CD4-positive, alpha-beta T cell (primary cell): ENCODE data around the gene SLC9A2. TPM values are rescaled to one million over a fixed set of nuclear protein-coding genes. Genes with fewer than 3 reads are reported as not detected.
A peak's percentile ranks its signal among the peaks of the same experiment; 100 is the strongest.

Experiments
- ATAC-seq: fragments of 200-7000 bp; cut with Tn5 transposase; one replicate; pipeline ENCODE4 v1.10.0; 2022; ENCODE audit warnings: mild to moderate bottlenecking; ENCODE audit not compliant: poor library complexity
- CTCF ChIA-PET: fragments of 350-600 bp; sonication (Branson Sonifier 250); formaldehyde crosslinking; loops from one replicate; lab custom pipeline; 2021; ENCODE audit warnings: antibody characterized with exemption, inconsistent platforms; lab: Charles Lee
- POLR2A ChIA-PET: fragments of 350-600 bp; sonication (Branson Sonifier 250); formaldehyde crosslinking; loops from one replicate; lab custom pipeline; 2021; ENCODE audit warnings: antibody characterized with exemption, inconsistent platforms; lab: Charles Lee
- DNase-seq, 14 experiments: peaks; one replicate each; pipeline ENCODE4 v3.0.0-alpha.2; 2013 to 2020; ENCODE audit warnings: mixed read lengths in 2 of 14
- H3K27ac ChIP-seq, 2 donors: one replicate each; pipeline versions ENCODE4 v1.5.1 to v1.7.0; 2013; ENCODE audit warnings: low read length in 2 of 2, low read depth in 1 of 2, mild to moderate bottlenecking in 1 of 2
- H3K27me3 ChIP-seq, 2 experiments: 1 replicate in 1 of 2; 2 replicates in 1 of 2; pipeline versions ENCODE4 v1.6.1 to v1.7.0; 2013; ENCODE audit warnings: low read length in 2 of 2, control low read depth in 1 of 2, mild to moderate bottlenecking in 1 of 2, moderate library complexity in 1 of 2; ENCODE audit not compliant: insufficient read depth in 2 of 2, control insufficient read depth in 1 of 2
- H3K36me3 ChIP-seq: one replicate; pipeline ENCODE4 v1.6.1; 2013; ENCODE audit warnings: low read length, control low read depth; ENCODE audit not compliant: insufficient read depth
- H3K4me1 ChIP-seq: one replicate; pipeline ENCODE4 v1.6.1; 2013; ENCODE audit warnings: low read length, control low read depth; ENCODE audit not compliant: insufficient read depth
- H3K4me3 ChIP-seq: one replicate; pipeline ENCODE4 v1.5.1; 2013; ENCODE audit warnings: mild to moderate bottlenecking, low read length, moderate library complexity
- H3K9me3 ChIP-seq, 2 experiments: 1 replicate in 1 of 2; 2 replicates in 1 of 2; pipeline versions ENCODE4 v1.6.1 to v1.7.0; 2013; ENCODE audit warnings: low read length in 2 of 2, mild to moderate bottlenecking in 2 of 2, control low read depth in 1 of 2, moderate library complexity in 1 of 2; ENCODE audit not compliant: control insufficient read depth in 1 of 2, insufficient read depth in 1 of 2
- H3K27ac Mint-ChIP-seq: one replicate; pipeline ENCODE4 v1.8.0; 2020; ENCODE audit warnings: mixed read lengths
- H3K27me3 Mint-ChIP-seq: one replicate; pipeline ENCODE4 v1.8.0; 2021; ENCODE audit warnings: mixed read lengths
- H3K36me3 Mint-ChIP-seq: one replicate; pipeline ENCODE4 v1.8.0; 2021; ENCODE audit warnings: low read depth, mixed read lengths
- H3K4me1 Mint-ChIP-seq: one replicate; pipeline ENCODE4 v1.8.0; 2021; ENCODE audit warnings: low read depth, mixed read lengths
- H3K4me3 Mint-ChIP-seq: one replicate; pipeline ENCODE4 v1.8.0; 2020; ENCODE audit warnings: mild to moderate bottlenecking, mixed read lengths
- H3K9me3 Mint-ChIP-seq: one replicate; pipeline ENCODE4 v1.8.0; 2020; ENCODE audit warnings: mixed read lengths
- intact Hi-C, 2 experiments: fragments of 100-400 bp; cut with DNase I in 1 of 2; cut with micrococcal nuclease in 1 of 2; formaldehyde crosslinking; loops; one replicate each; pipeline versions ENCODE4 v1.15.1 to v1.9.0; 2023 to 2025; cut with DNase I, micrococcal nuclease
- total RNA-seq, 174 experiments: library from RNA in 2 of 174; stranded (reverse) in 2 of 174; gene quantifications; one replicate each; pipeline ENCODE4 v1.2.3 and lab custom pipeline; 2021 to 2026
- TF ChIP-seq, protein P1 (sequence below): fragments of 200-600 bp; IDR thresholded peaks from one replicate; pipeline ENCODE4 v1.8.0; 2022; ENCODE audit warnings: antibody characterized with exemption, mild to moderate bottlenecking

Gene SLC9A2
- total RNA-seq, 2 experiments from 2014 or later, result not detected

DNA sequence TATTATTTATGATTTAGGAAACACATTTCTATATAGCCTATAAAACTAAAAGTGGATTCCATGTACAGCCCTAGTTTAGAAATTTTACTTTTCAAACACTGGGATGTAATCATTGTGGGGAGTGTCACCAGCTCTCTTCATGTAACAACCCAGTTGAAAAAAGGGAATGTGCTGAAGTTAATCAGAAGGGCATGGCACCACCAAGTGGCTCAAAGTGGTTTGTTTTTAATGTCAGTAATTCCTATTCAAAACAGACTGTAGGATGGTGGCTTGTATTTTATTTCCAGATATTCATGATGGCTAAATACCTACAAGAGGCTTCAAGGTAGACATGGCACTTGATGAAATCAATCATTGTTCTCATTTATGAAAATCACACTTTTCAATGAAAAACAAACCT, 84.4 kb downstream of the SLC9A2 start:
- ChIA-PET CTCF (no interaction called here), POLR2A (no interaction called here)
- intact Hi-C loops, result loop anchor here (1.0 to 10.0 kb wide), 6 partner anchors 86 to 231 kb away; partner anchors contain the start of genes SLC9A2 (in 2 of the 2) and SLC9A4 (in 2 of the 2)
- Histone ChIP-seq H3K4me3 (no peak overlapping the region), H3K27me3 (no peaks in the 10 kb centered on the region), H3K9me3 (no peaks in the 10 kb centered on the region), H3K4me1 (no peaks in the 10 kb centered on the region), H3K36me3 (no peaks in the 10 kb centered on the region), H3K27ac (no peak overlapping the region)
- Mint-ChIP-seq H3K9me3 (no peaks in the 10 kb centered on the region), H3K4me1 (no peaks in the 10 kb centered on the region), H3K4me3 (no peak overlapping the region), H3K27me3 (no peaks in the 10 kb centered on the region), H3K36me3 (no peaks in the 10 kb centered on the region), H3K27ac (no peak overlapping the region)
- peak; percentile 24 for ATAC-seq
- TF ChIP-seq, protein P1, sequence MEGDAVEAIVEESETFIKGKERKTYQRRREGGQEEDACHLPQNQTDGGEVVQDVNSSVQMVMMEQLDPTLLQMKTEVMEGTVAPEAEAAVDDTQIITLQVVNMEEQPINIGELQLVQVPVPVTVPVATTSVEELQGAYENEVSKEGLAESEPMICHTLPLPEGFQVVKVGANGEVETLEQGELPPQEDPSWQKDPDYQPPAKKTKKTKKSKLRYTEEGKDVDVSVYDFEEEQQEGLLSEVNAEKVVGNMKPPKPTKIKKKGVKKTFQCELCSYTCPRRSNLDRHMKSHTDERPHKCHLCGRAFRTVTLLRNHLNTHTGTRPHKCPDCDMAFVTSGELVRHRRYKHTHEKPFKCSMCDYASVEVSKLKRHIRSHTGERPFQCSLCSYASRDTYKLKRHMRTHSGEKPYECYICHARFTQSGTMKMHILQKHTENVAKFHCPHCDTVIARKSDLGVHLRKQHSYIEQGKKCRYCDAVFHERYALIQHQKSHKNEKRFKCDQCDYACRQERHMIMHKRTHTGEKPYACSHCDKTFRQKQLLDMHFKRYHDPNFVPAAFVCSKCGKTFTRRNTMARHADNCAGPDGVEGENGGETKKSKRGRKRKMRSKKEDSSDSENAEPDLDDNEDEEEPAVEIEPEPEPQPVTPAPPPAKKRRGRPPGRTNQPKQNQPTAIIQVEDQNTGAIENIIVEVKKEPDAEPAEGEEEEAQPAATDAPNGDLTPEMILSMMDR, result peak; percentile 47
- peak in 1 of 14 experiments; percentile 17 for DNase-seq

DNA sequence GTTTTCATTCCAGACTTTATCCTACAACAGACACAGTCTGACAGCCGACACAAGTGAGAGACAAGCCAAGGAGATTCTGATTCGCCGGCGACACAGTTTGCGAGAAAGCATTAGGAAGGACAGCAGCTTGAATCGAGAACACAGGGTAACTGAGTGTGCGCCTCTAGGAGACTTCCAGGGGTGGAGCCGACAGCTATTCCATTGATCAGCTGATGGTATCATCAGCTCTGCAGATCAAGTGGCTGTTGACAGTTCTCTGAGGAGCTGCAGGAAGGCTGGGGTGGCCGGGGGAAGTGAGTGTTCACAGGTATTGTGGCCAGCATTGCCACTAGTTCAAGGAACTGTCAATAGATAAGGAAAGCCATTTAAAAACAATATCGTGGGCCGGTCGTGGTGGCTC, 85.2 kb downstream of the SLC9A2 start:
- no peaks in the 10 kb centered on the region for H3K4me1 Mint-ChIP-seq
- ATAC-seq, result no peak

DNA sequence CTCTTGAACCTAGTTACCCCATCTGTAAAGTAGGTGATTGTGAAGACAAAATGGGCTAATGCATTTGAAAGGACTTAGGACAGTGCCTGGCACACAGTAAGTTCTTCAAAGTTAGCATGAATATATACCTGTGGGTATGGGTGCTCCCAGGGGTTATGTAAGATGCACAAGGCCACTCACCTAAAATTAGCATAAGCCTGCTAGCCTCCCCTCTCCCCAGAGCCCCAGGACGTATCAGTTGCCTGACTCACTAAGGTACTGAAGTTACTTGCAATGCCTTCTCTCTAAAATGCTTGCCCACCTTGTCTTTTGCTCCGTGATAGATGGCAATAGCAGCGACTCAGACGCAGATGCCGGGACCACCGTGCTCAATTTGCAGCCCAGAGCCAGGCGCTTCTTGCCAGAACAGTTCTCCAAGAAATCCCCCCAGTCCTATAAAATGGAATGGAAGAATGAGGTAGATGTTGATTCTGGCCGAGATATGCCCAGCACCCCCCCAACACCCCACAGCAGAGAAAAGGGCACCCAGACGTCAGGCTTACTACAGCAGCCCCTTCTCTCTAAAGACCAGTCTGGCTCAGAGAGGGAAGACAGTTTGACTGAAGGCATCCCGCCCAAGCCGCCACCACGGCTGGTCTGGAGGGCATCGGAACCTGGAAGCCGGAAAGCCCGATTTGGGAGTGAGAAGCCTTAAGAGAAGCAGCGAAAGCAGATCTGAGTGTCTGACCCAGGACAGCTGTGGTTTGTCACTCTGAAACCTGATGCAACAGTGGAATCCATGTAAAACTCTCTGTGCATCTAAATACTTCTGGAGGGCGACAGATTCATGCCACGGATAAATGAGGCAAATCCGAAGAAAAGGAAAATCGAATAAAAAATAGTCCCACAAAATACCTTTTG, 88.7 kb downstream of the SLC9A2 start:
- DNase-seq (no peak), ATAC-seq (no peak)
- Histone ChIP-seq H3K4me1 (no peaks in the 10 kb centered on the region), H3K27ac (no peak overlapping the region), H3K4me3 (no peak overlapping the region), H3K9me3 (no peaks in the 10 kb centered on the region), H3K27me3 (no peaks in the 10 kb centered on the region), H3K36me3 (no peaks in the 10 kb centered on the region)
- intact Hi-C loops, result loop anchor here in 1 of 2 experiments (10.0 kb wide), 1 partner anchor 93 kb away; the partner anchor contains the start of gene SLC9A2
- H3K27me3 Mint-ChIP-seq, result no peaks in the 10 kb centered on the region
- no peaks in the 10 kb centered on the region for H3K9me3 Mint-ChIP-seq
- TF ChIP-seq, protein P1, result no peak
- H3K4me3 Mint-ChIP-seq, result no peak overlapping the region
- H3K4me1 Mint-ChIP-seq, result no peaks in the 10 kb centered on the region
- H3K27ac Mint-ChIP-seq, result no peak overlapping the region
- no peaks in the 10 kb centered on the region for H3K36me3 Mint-ChIP-seq
- ChIA-PET CTCF (no interaction called here), POLR2A (no interaction called here)

More for the DNA sequence above, 85.2 kb downstream of the SLC9A2 start:
- H3K4me1 ChIP-seq, result no peaks in the 10 kb centered on the region
- no peak for DNase-seq
- H3K27me3 ChIP-seq, result no peaks in the 10 kb centered on the region
- Mint-ChIP-seq H3K27me3 (no peaks in the 10 kb centered on the region), H3K4me3 (no peak overlapping the region), H3K36me3 (no peaks in the 10 kb centered on the region), H3K9me3 (no peaks in the 10 kb centered on the region), H3K27ac (no peak overlapping the region)
- no peak overlapping the region for H3K27ac ChIP-seq
- H3K9me3 ChIP-seq, result no peaks in the 10 kb centered on the region
- TF ChIP-seq, protein P1, result no peak
- intact Hi-C loops, result loop anchor here (5.0 to 10.0 kb wide), 3 partner anchors 87 to 182 kb away; partner anchors contain the start of gene SLC9A2 (in 2 of the 2)
- CTCF ChIA-PET, result no interaction called here
- H3K4me3 ChIP-seq, result no peak overlapping the region
- POLR2A ChIA-PET, result no interaction called here
- H3K36me3 ChIP-seq, result no peaks in the 10 kb centered on the region
